Endometrial microvascular endothelial cells (primary cell): ENCODE measurements around the gene PLXNB2. TPM values are rescaled to one million over a fixed set of nuclear protein-coding genes. Genes with fewer than 3 reads are reported as not detected.
"Not testable (repeated sequence)": the region's sequence is repeated elsewhere in the genome, so short reads cannot be mapped to it uniquely, and the experiment has no call there.

ENCODE experiments used
- in situ Hi-C: cut with HindIII; loops from 2 replicates; pipeline ENCODE4 v1.10.0; 2017; ENCODE audit warnings: low sequenced_read_pairs, low pct_unique_long_range_greater_than_20kb; ENCODE audit errors: inconsistent ontology term
- total RNA-seq: library from RNA; depleted of rRNA; stranded (reverse); fragments of >200 nt; gene quantifications from one replicate; pipeline ENCODE4 v1.2.3, GENCODE V29; 2015; ENCODE audit errors: inconsistent ontology term

The PLXNB2 gene
- total RNA-seq, 1 donor from 2014 or later, result 37.7 TPM

GRCh38 chr22:50286275-50286674 lies 21.2 kb downstream of the PLXNB2 start:
- in situ Hi-C loops, result no loop called here

GRCh38 chr22:50285568-50286229 lies 21.7 kb downstream of the PLXNB2 start:
- in situ Hi-C loops, result no loop called here

GRCh38 chr22:50284479-50284878 lies 23.0 kb downstream of the PLXNB2 start:
- in situ Hi-C loops, result no loop called here

GRCh38 chr22:50283821-50284220 lies 23.6 kb downstream of the PLXNB2 start:
- in situ Hi-C loops, result no loop called here

GRCh38 chr22:50282361-50283155 lies 24.9 kb downstream of the PLXNB2 start:
- in situ Hi-C loops, result no loop called here

GRCh38 chr22:50281957-50282356 lies 25.5 kb downstream of the PLXNB2 start:
- in situ Hi-C loops, result no loop called here

- in situ Hi-C loops, result no loop called here
Observed at GRCh38 chr22:50281384-50281760, 26.1 kb downstream of the PLXNB2 start.

- in situ Hi-C loops, result no loop called here
Observed at GRCh38 chr22:50280708-50281383, 26.6 kb downstream of the PLXNB2 start.

GRCh38 chr22:50280022-50280707 lies 27.3 kb downstream of the PLXNB2 start:
- in situ Hi-C loops, result no loop called here

GRCh38 chr22:50278956-50279619 lies 28.4 kb downstream of the PLXNB2 start:
- in situ Hi-C loops, result no loop called here

- in situ Hi-C loops, result no loop called here
Observed at GRCh38 chr22:50278461-50278860, 29.0 kb downstream of the PLXNB2 start.

GRCh38 chr22:50277761-50278160 lies 29.7 kb downstream of the PLXNB2 start:
- in situ Hi-C loops, result no loop called here

GRCh38 chr22:50276143-50276542 lies 31.3 kb downstream of the PLXNB2 start:
- in situ Hi-C loops, result no loop called here

- in situ Hi-C loops, result no loop called here
Observed at GRCh38 chr22:50275181-50276055, 32.0 kb downstream of the PLXNB2 start.

- in situ Hi-C loops, result no loop called here
Observed at GRCh38 chr22:50274771-50275170, 32.7 kb downstream of the PLXNB2 start.

- in situ Hi-C loops, result no loop called here
Observed at GRCh38 chr22:50274311-50274710, 33.1 kb downstream of the PLXNB2 start.

GRCh38 chr22:50273781-50274180 lies 33.7 kb downstream of the PLXNB2 start:
- in situ Hi-C loops, result not testable (repeated sequence)

- in situ Hi-C loops, result not testable (repeated sequence)
Observed at GRCh38 chr22:50273352-50273751, 34.1 kb downstream of the PLXNB2 start.
